ENCODE measurements around the gene FARS2.

GRCh38 chr6:5403076-5403475 is 141.8 kb downstream of the FARS2 start:
- TF ChIP-seq BHLHE40 (IDR thresholded peaks at IDR 0.05; ENCODE audit: borderline replicate concordance) (no peak), SP1 (IDR thresholded peaks at IDR 0.05) (no peak), ARNT (IDR thresholded peaks at IDR 0.05) (no peak), SUZ12 (IDR thresholded peaks at IDR 0.05) (no peak), FOXK2 (IDR thresholded peaks at IDR 0.05) (no peak)
